GM12891 (cell line): ENCODE results near the gene BTBD2.

ENCODE experiments used
- POLR2AphosphoS5 ChIP-seq: IDR thresholded peaks from 2 replicates; pipeline ENCODE4 v1.6.1; 2011; ENCODE audit warnings: low read depth, low read length, control low read depth
- TAF1 ChIP-seq: IDR thresholded peaks from 2 replicates; pipeline ENCODE4 v1.6.1; 2011; ENCODE audit warnings: low read depth, low read length, control low read depth

GRCh38 chr19:2051773-2052704 lies 36.5 kb upstream of the BTBD2 start:
- TF ChIP-seq POLR2AphosphoS5 = no peak
- TF ChIP-seq TAF1 = no peak
